T-helper 1 cell treated with Interleukin-12 subunit alpha and Interleukin-12 subunit beta and Interleukin-4 antibody, amounts not matched to agents 30 ng/mL and 1 ng/mL, for 36 hours (primary cell): ENCODE results near the gene PCBD2. TPM values are rescaled to one million over a fixed set of nuclear protein-coding genes. Genes with fewer than 3 reads are reported as not detected.
"Not testable (repeated sequence)": the region's sequence is repeated elsewhere in the genome, so short reads cannot be mapped to it uniquely, and the experiment has no call there.

Experiments
- intact Hi-C: fragments of 100-400 bp; cut with micrococcal nuclease; formaldehyde crosslinking; loops from one replicate; pipeline ENCODE4 v1.15.1; 2024
- total RNA-seq: library from RNA; stranded (reverse); gene quantifications from 2 replicates; pipeline ENCODE4 v1.2.3, GENCODE V29; 2022

The PCBD2 gene
- total RNA-seq, 1 donor from 2014 or later = 13.2 TPM

GRCh38 chr5:134905246-134905996 is 490 bp downstream of the PCBD2 start:
- intact Hi-C loops = loop anchor here (1.0 to 2.0 kb wide), 13 partner anchors 15 to 729 kb away; partner anchors contain the start of genes CAMLG, DDX46, JADE2 and PPP2CA

GRCh38 chr5:134906811-134907210 is 1.9 kb downstream of the PCBD2 start:
- intact Hi-C loops = no loop called here

- intact Hi-C loops = not testable (repeated sequence)
These were observed 5.8 kb downstream of the PCBD2 start for GRCh38 chr5:134910752-134911151.

GRCh38 chr5:134911285-134912206 is 6.6 kb downstream of the PCBD2 start:
- intact Hi-C loops = no loop called here

- intact Hi-C loops = no loop called here
These were observed 8.3 kb downstream of the PCBD2 start for GRCh38 chr5:134913254-134913653.

GRCh38 chr5:134913795-134914194 is 8.9 kb downstream of the PCBD2 start:
- intact Hi-C loops = no loop called here

- intact Hi-C loops = loop anchor here (1.0 to 5.0 kb wide), 2 partner anchors 274 to 415 kb away; no protein-coding TSS in a partner anchor
These were observed 12.3 kb downstream of the PCBD2 start for GRCh38 chr5:134917070-134917815.

- intact Hi-C loops = loop anchor here (5.0 kb wide), 1 partner anchor 413 kb away; no protein-coding TSS in a partner anchor
These were observed 13.9 kb downstream of the PCBD2 start for GRCh38 chr5:134918861-134919260.

GRCh38 chr5:134920848-134921575 is 16.1 kb downstream of the PCBD2 start:
- intact Hi-C loops = loop anchor here (1.0 kb wide), 2 partner anchors 16 to 43 kb away; partner anchors contain the start of gene PCBD2

GRCh38 chr5:134932508-134932907 is 27.6 kb downstream of the PCBD2 start:
- intact Hi-C loops = no loop called here

- intact Hi-C loops = no loop called here
These were observed 29.3 kb downstream of the PCBD2 start for GRCh38 chr5:134934202-134934601.

- intact Hi-C loops = no loop called here
These were observed 31.0 kb downstream of the PCBD2 start for GRCh38 chr5:134935711-134936602.

GRCh38 chr5:134937526-134937925 is 32.6 kb downstream of the PCBD2 start:
- intact Hi-C loops = no loop called here

- intact Hi-C loops = no loop called here
These were observed 33.1 kb downstream of the PCBD2 start for GRCh38 chr5:134938030-134938429.

- intact Hi-C loops = no loop called here
These were observed 34.6 kb downstream of the PCBD2 start for GRCh38 chr5:134939500-134939899.

- intact Hi-C loops = no loop called here
These were observed 38.6 kb downstream of the PCBD2 start for GRCh38 chr5:134943547-134943946.

- intact Hi-C loops = no loop called here
These were observed 39.7 kb downstream of the PCBD2 start for GRCh38 chr5:134944630-134945029.

- intact Hi-C loops = no loop called here
These were observed 40.1 kb downstream of the PCBD2 start for GRCh38 chr5:134945041-134945440.

GRCh38 chr5:134948911-134949310 is 44.0 kb downstream of the PCBD2 start:
- intact Hi-C loops = no loop called here

GRCh38 chr5:134949316-134949715 is 44.4 kb downstream of the PCBD2 start:
- intact Hi-C loops = no loop called here
